H1 (cell line): Measurements from ENCODE around the gene GALNT9. TPM values are rescaled to one million over a fixed set of nuclear protein-coding genes. Genes with fewer than 3 reads are reported as not detected.

Experiments used
- CTCF ChIA-PET: fragments of 300-600 bp; sonication (Branson Sonifier 250); formaldehyde crosslinking; loops from one replicate; lab custom pipeline; 2021; ENCODE audit not compliant: partially characterized antibody; lab: Charles Lee
- POLR2A ChIA-PET: fragments of 300-600 bp; sonication (Branson Sonifier 250); formaldehyde crosslinking; loops from one replicate; lab custom pipeline; 2021; ENCODE audit warnings: inconsistent platforms; ENCODE audit not compliant: partially characterized antibody; lab: Charles Lee
- DNase-seq, 2 experiments: peaks; one replicate each; pipeline versions ENCODE4 v3.0.0 to v3.0.0-alpha.2; 2010 to 2022; ENCODE audit warnings: low spot score in 2 of 2, low read depth in 1 of 2, mixed read lengths in 1 of 2
- FAIRE-seq: peaks from 2 replicates; lab custom pipeline; 2011; peaks lifted over from hg19 to GRCh38; lab: Jason Lieb, UNC
- H2AFZ ChIP-seq: 2 replicates; pipeline ENCODE4 v1.8.1; 2012; ENCODE audit warnings: low read length, inconsistent platforms
- H2AK5ac ChIP-seq: 2 replicates; pipeline ENCODE4 v1.6.1; 2013; ENCODE audit warnings: low read depth, low read length
- H2BK120ac ChIP-seq: replicated peaks from 2 replicates; pipeline ENCODE3; 2013; ENCODE audit warnings: low read depth, low read length, inconsistent platforms
- H2BK12ac ChIP-seq: 2 replicates; pipeline ENCODE4 v1.6.1; 2013; ENCODE audit warnings: low read depth, low read length
- H2BK15ac ChIP-seq: 2 replicates; pipeline ENCODE4 v1.6.1; 2013; ENCODE audit warnings: low read length
- H2BK20ac ChIP-seq: 2 replicates; pipeline ENCODE4 v1.6.1; 2013; ENCODE audit warnings: low read length
- H2BK5ac ChIP-seq: 2 replicates; pipeline ENCODE4 v1.6.1; 2013; ENCODE audit warnings: low read depth, low read length
- H3K14ac ChIP-seq: 2 replicates; pipeline ENCODE4 v1.6.1; 2013; ENCODE audit warnings: inconsistent platforms; ENCODE audit not compliant: insufficient read length
- H3K18ac ChIP-seq: 2 replicates; pipeline ENCODE4 v1.6.1; 2013; ENCODE audit warnings: low read length; ENCODE audit errors: extremely low read depth
- H3K23ac ChIP-seq: 2 replicates; pipeline ENCODE4 v1.6.1; 2013; ENCODE audit warnings: inconsistent platforms; ENCODE audit not compliant: insufficient read length
- H3K23me2 ChIP-seq: 2 replicates; pipeline ENCODE4 v1.6.1; 2013; ENCODE audit warnings: low read depth, low read length
- H3K27ac ChIP-seq: 2 replicates; pipeline ENCODE4 v1.6.1; 2011; ENCODE audit warnings: low read depth, low read length, inconsistent platforms
- H3K27me3 ChIP-seq, 4 experiments: replicated peaks in 1 of 4; 1 replicate in 1 of 4; 2 replicates in 3 of 4; pipeline versions ENCODE4 v1.6.1 to v1.8.1; 2011 to 2013; ENCODE audit warnings: low read length in 3 of 4, mild to moderate bottlenecking in 3 of 4, inconsistent platforms in 2 of 4, mixed read lengths in 2 of 4, moderate library complexity in 1 of 4; ENCODE audit not compliant: control insufficient read depth in 3 of 4, insufficient read depth in 3 of 4; ENCODE audit errors: extremely low read depth in 1 of 4
- H3K36me3 ChIP-seq, 4 experiments: 2 replicates each; pipeline versions ENCODE4 v1.6.1 to v1.8.1; 2011 to 2013; ENCODE audit warnings: mild to moderate bottlenecking in 4 of 4, low read length in 3 of 4, moderate library complexity in 2 of 4, control low read depth in 1 of 4, inconsistent platforms in 1 of 4; ENCODE audit not compliant: insufficient read depth in 4 of 4, control insufficient read depth in 2 of 4
- H3K4ac ChIP-seq: replicated peaks from 2 replicates; pipeline ENCODE3; 2013; ENCODE audit warnings: low read length, low read depth, mixed read lengths, inconsistent platforms; ENCODE audit not compliant: insufficient read length
- H3K4me1 ChIP-seq, 4 experiments: replicated peaks in 1 of 4; 1 replicate in 1 of 4; 2 replicates in 3 of 4; pipeline versions ENCODE4 v1.6.1 to v1.8.1; 2011 to 2013; ENCODE audit warnings: low read length in 3 of 4, inconsistent platforms in 2 of 4, mixed read lengths in 1 of 4; ENCODE audit not compliant: insufficient read depth in 4 of 4, control insufficient read depth in 3 of 4
- H3K4me2 ChIP-seq, 2 experiments: 2 replicates each; pipeline versions ENCODE4 v1.6.1 to v1.8.1; 2011 to 2013; ENCODE audit warnings: low read depth in 2 of 2, low read length in 2 of 2, control low read depth in 1 of 2, inconsistent platforms in 1 of 2, mild to moderate bottlenecking in 1 of 2; ENCODE audit not compliant: insufficient read depth in 1 of 2
- H3K4me3 ChIP-seq, 4 experiments: fragments of 200-600, 300-600 bp in 1 of 4; sonication (generic), shearing (Covaris generic), sonication (Bioruptor Twin) in 1 of 4; 2 replicates each; pipeline versions ENCODE4 v1.5.1 to v1.8.1; 2011 to 2016; ENCODE audit warnings: low read length in 4 of 4, low read depth in 3 of 4, control low read depth in 2 of 4, inconsistent platforms in 2 of 4, mild to moderate bottlenecking in 2 of 4, mixed read lengths in 1 of 4, moderate library complexity in 1 of 4; ENCODE audit not compliant: insufficient read depth in 2 of 4; ENCODE audit errors: extremely low read depth in 1 of 4
- H3K56ac ChIP-seq: replicated peaks from 2 replicates; pipeline ENCODE3; 2013; ENCODE audit warnings: low read depth, mild to moderate bottlenecking, mixed read lengths, low read length, inconsistent platforms; ENCODE audit not compliant: insufficient read length
- H3K79me1 ChIP-seq: 2 replicates; pipeline ENCODE4 v1.6.1; 2013; ENCODE audit warnings: low read depth, low read length, control low read depth
- H3K79me2 ChIP-seq, 2 experiments: 2 replicates each; pipeline versions ENCODE4 v1.6.1 to v1.8.1; 2012 to 2013; ENCODE audit warnings: low read length in 2 of 2, mild to moderate bottlenecking in 2 of 2, inconsistent platforms in 1 of 2; ENCODE audit not compliant: insufficient read depth in 2 of 2, control insufficient read depth in 1 of 2
- H3K9ac ChIP-seq, 4 experiments: replicated peaks in 1 of 4; 1 replicate in 1 of 4; 2 replicates in 3 of 4; pipeline versions ENCODE4 v1.6.1 to v1.8.1; 2011 to 2013; ENCODE audit warnings: low read depth in 3 of 4, low read length in 3 of 4, control low read depth in 2 of 4, mild to moderate bottlenecking in 2 of 4, moderate library complexity in 2 of 4, inconsistent platforms in 1 of 4; ENCODE audit errors: extremely low read depth in 1 of 4
- H3K9me3 ChIP-seq, 2 experiments: 2 replicates each; pipeline versions ENCODE4 v1.6.1 to v1.8.1; 2012 to 2013; ENCODE audit warnings: mild to moderate bottlenecking in 2 of 2, moderate library complexity in 2 of 2, control low read depth in 1 of 2, inconsistent platforms in 1 of 2, low read depth in 1 of 2, low read length in 1 of 2, mixed read lengths in 1 of 2; ENCODE audit not compliant: insufficient read depth in 2 of 2
- H4K20me1 ChIP-seq, 2 experiments: replicated peaks in 1 of 2; 2 replicates each; pipeline versions ENCODE3 to v1.8.1; 2011 to 2013; ENCODE audit warnings: inconsistent platforms in 2 of 2, low read length in 2 of 2, mild to moderate bottlenecking in 1 of 2; ENCODE audit not compliant: insufficient read depth in 2 of 2, control insufficient read depth in 1 of 2
- H4K5ac ChIP-seq: 2 replicates; pipeline ENCODE4 v1.6.1; 2013; ENCODE audit warnings: low read length, low read depth, mixed read lengths, inconsistent platforms; ENCODE audit not compliant: insufficient read length
- H4K8ac ChIP-seq: 2 replicates; pipeline ENCODE4 v1.8.0; 2013; ENCODE audit warnings: mild to moderate bottlenecking, moderate library complexity, low read length, inconsistent platforms; ENCODE audit not compliant: insufficient read depth; ENCODE audit errors: extremely low read depth
- H4K91ac ChIP-seq: replicated peaks from 2 replicates; pipeline ENCODE3; 2013; ENCODE audit warnings: low read length, mixed read lengths, inconsistent platforms; ENCODE audit not compliant: insufficient read length
- CEBPB ChIP-seq: IDR thresholded peaks from 2 replicates; pipeline ENCODE4 v1.6.1; 2012; ENCODE audit warnings: low read depth, low read length
- CHD2 ChIP-seq: IDR thresholded peaks from 2 replicates; pipeline ENCODE4 v1.6.1; 2012; ENCODE audit warnings: low read length, improper control_type of control experiment
- CTBP2 ChIP-seq: IDR thresholded peaks from 2 replicates; pipeline ENCODE4 v1.7.0; 2011; ENCODE audit warnings: borderline replicate concordance, mild to moderate bottlenecking, moderate library complexity, mixed read lengths, low read length; ENCODE audit not compliant: insufficient read depth, insufficient read length
- CTCF ChIP-seq, 3 experiments: IDR thresholded peaks; 1 replicate in 2 of 3; 2 replicates in 1 of 3; pipeline versions ENCODE4 v1.5.1 to v1.6.1; 2011; ENCODE audit warnings: low read length in 3 of 3, mild to moderate bottlenecking in 3 of 3, inconsistent platforms in 2 of 3, low read depth in 1 of 3, moderate library complexity in 1 of 3; ENCODE audit not compliant: insufficient read depth in 1 of 3; ENCODE audit errors: control extremely low read depth in 1 of 3
- EZH2 ChIP-seq: fragments of 200-600 bp; sonication (generic); IDR thresholded peaks from 2 replicates; pipeline ENCODE4 v1.7.1; 2012; ENCODE audit warnings: low read depth, mild to moderate bottlenecking, moderate library complexity, low read length, inconsistent platforms; ENCODE audit not compliant: severe bottlenecking
- MAX ChIP-seq: IDR thresholded peaks from 2 replicates; pipeline ENCODE4 v1.6.1; 2012; ENCODE audit warnings: inconsistent platforms
- SIRT6 ChIP-seq: IDR thresholded peaks from one replicate; pipeline ENCODE4 v1.7.1; 2012; ENCODE audit warnings: low read length, inconsistent platforms
- SP1 ChIP-seq: IDR thresholded peaks from 2 replicates; pipeline ENCODE4 v1.6.1; 2011; ENCODE audit warnings: low read depth, low read length
- WGBS, 2 experiments: shearing (Covaris generic) in 1 of 2; methylation state at CpG; one replicate each; pipeline versions ENCODE4 v1.1.6 to v1.1.7; 2013 to 2015; ENCODE audit warnings: low lambda C conversion rate in 2 of 2, mixed read lengths in 2 of 2, inconsistent platforms in 1 of 2, low coverage in 1 of 2, missing lambda C conversion rate in 1 of 2; ENCODE audit not compliant: insufficient replicate concordance in 2 of 2, insufficient coverage in 1 of 2, insufficient read length in 1 of 2; ENCODE audit errors: extremely low coverage in 1 of 2, missing lambda C conversion rate in 1 of 2; 5-methylcytosine and 5-hydroxymethylcytosine counted together
- polyA plus RNA-seq, 7 experiments: library from polyadenylated mRNA; depleted of rRNA in 3 of 7; stranded (reverse) in 5 of 7; unstranded in 2 of 7; fragments of >200 nt in 5 of 7; fragments of 200-250 nt in 2 of 7; gene quantifications; 1 replicate in 5 of 7; 2 replicates in 1 of 7; 4 replicates in 1 of 7; pipeline versions ENCODE4 v1.2.1 to v1.2.3, GENCODE V29; 2011 to 2013; ENCODE audit warnings: missing spikeins in 2 of 7, mixed read lengths in 2 of 7
- total RNA-seq: library from RNA; stranded (reverse); fragmentation: NEBNext Ultra II Directional; extraction: Animal tissue kit (Norgen Biotek cat#: 25700); gene quantifications from 2 replicates; pipeline ENCODE4 v1.2.1, GENCODE V29; 2021

Gene GALNT9
- total and polyA plus RNA-seq, 2 of the 8 experiments (the other 6 are each of a cell fraction or from before 2014, with no cell fraction given) = 2.0 to 3.6 TPM

DNA sequence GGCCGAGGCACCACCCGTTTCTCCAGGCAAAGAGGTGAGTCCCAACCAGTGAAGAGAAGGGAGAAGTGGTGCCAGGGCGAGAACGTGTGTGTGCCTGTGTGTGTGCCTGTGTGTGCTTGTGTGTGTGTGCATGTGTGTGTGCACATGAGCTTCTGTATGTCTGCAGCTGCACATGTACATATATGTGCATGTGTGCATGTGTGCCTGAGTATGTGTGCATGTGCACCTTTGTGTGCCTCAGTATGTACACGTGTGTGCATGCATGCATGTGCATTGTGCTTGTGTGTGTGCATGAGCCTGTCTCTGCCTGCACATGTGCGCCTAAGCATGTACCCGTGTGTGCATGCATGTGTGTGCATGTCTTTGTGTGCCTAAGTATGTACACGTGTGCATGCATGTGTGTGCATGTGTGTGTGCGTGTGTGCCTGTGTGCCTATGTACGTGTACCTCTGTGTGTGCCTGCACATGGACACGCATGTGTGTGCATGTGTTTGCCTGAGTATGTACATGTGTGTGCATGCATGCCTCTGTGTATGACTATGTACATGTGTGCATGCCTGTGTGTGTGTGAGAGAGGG, 5.9 kb upstream of the GALNT9 start:
- H3K23ac ChIP-seq = no peak overlapping the region
- peaks cover 3 to 50% (median 23%) of the 10 kb centered on the region in 4 experiments for H3K27me3 ChIP-seq
- H2BK120ac ChIP-seq = no peak overlapping the region
- H2AK5ac ChIP-seq = no peak overlapping the region
- H2BK12ac ChIP-seq = peak overlapping the region; percentile 72; the same call in 1 of the 2 replicates
- no peak overlapping the region for H3K9ac ChIP-seq
- no peaks in the 10 kb centered on the region for H3K79me1 ChIP-seq
- no peaks in the 10 kb centered on the region for H3K36me3 ChIP-seq
- H3K4me3 ChIP-seq = no peak overlapping the region
- CTCF ChIA-PET = interaction anchor here (0.7 to 1.6 kb wide), 3 partner anchors 9 to 59 kb away, joined by 3 to 5 read pairs (median 3); no protein-coding TSS in a partner anchor
- H2BK20ac ChIP-seq = no peak overlapping the region
- no peak overlapping the region for H4K5ac ChIP-seq
- H2BK15ac ChIP-seq = no peak overlapping the region
- WGBS, 2 experiments = 84% methylated on average over 11 of the region's 11 CpGs; no CpG with 5 or more reads in 1 of the 2 experiments
- H2AFZ ChIP-seq = no peak overlapping the region
- H3K56ac ChIP-seq = no peak overlapping the region
- H3K18ac ChIP-seq = no peak overlapping the region
- H3K14ac ChIP-seq = no peak overlapping the region
- POLR2A ChIA-PET = no interaction called here
- DNase-seq (no peak), FAIRE-seq (no peak)
- H3K79me2 ChIP-seq = no peaks in the 10 kb centered on the region
- H3K23me2 ChIP-seq = peaks cover 3% of the 10 kb centered on the region; the same call in 1 of the 2 replicates
- H3K9me3 ChIP-seq = peaks cover 0 to 2% of the 10 kb centered on the region in 2 experiments; a peak in 2 of 4 replicates
- peaks cover 1 to 7% of the 10 kb centered on the region in 2 experiments for H4K20me1 ChIP-seq
- no peak overlapping the region for H4K91ac ChIP-seq
- TF ChIP-seq CTCF (IDR thresholded peaks at IDR 0.05; ENCODE audit: control extremely low read depth in 1 of 3, insufficient read depth in 1 of 3, low read depth in 1 of 3, low read length in 3 of 3) (no peak), SP1 (no peak), CEBPB (no peak), CHD2 (no peak), MAX (no peak), SIRT6 (no peak), EZH2 (no peak), CTBP2 (no peak)
- no peak overlapping the region for H3K4ac ChIP-seq
- no peak overlapping the region for H3K4me2 ChIP-seq
- no peaks in the 10 kb centered on the region for H3K4me1 ChIP-seq
- H4K8ac ChIP-seq = no peak overlapping the region; the same call in 1 of the 2 replicates
- no peak overlapping the region; the same call in 1 of the 2 replicates for H2BK5ac ChIP-seq
- no peak overlapping the region for H3K27ac ChIP-seq
